Right atrium auricular region (tissue), 2 donors: Measurements from ENCODE around the gene ARHGAP5. TPM values are rescaled to one million over a fixed set of nuclear protein-coding genes. Genes with fewer than 3 reads are reported as not detected.

ENCODE experiments used
- DNase-seq: peaks from one replicate; pipeline ENCODE4 v3.0.0-alpha.2; 2019; ENCODE audit warnings: low spot score
- H3K27ac ChIP-seq, 2 donors: fragments of 200-600 bp; sonication (generic); 1 replicate in 1 of 2; 2 replicates in 1 of 2; pipeline ENCODE4 v1.5.1; 2016 to 2019
- H3K27me3 ChIP-seq, 2 donors: fragments of 200-600 bp; sonication (generic); one replicate each; pipeline versions ENCODE4 v1.5.1 to v1.6.0; 2017 to 2019
- H3K36me3 ChIP-seq: fragments of 200-600 bp; sonication (generic); one replicate; pipeline ENCODE4 v1.5.1; 2016
- H3K4me1 ChIP-seq, 2 donors: fragments of 200-600 bp; sonication (generic); one replicate each; pipeline versions ENCODE4 v1.5.1 to v1.6.0; 2017 to 2019
- H3K4me3 ChIP-seq, 2 donors: fragments of 200-600 bp; sonication (generic); 1 replicate in 1 of 2; 2 replicates in 1 of 2; pipeline ENCODE4 v1.5.1; 2017 to 2019; ENCODE audit warnings: mild to moderate bottlenecking in 1 of 2, moderate library complexity in 1 of 2
- H3K9me3 ChIP-seq, 2 donors: fragments of 200-600 bp; sonication (generic); one replicate each; pipeline ENCODE4 v1.5.1; 2019
- CTCF ChIP-seq, 2 donors: fragments of 200-600 bp; sonication (generic); IDR thresholded peaks; one replicate each; pipeline ENCODE4 v1.5.1; 2019; ENCODE audit warnings: antibody characterized with exemption in 2 of 2
- total RNA-seq, 2 donors: library from RNA; depleted of rRNA; stranded (reverse); fragments of >200 nt; gene quantifications; one replicate each; pipeline ENCODE4 v1.1.0, GENCODE V29; 2016

The ARHGAP5 gene
- total RNA-seq, 2 donors from 2014 or later, result 145 to 160 TPM

DNA sequence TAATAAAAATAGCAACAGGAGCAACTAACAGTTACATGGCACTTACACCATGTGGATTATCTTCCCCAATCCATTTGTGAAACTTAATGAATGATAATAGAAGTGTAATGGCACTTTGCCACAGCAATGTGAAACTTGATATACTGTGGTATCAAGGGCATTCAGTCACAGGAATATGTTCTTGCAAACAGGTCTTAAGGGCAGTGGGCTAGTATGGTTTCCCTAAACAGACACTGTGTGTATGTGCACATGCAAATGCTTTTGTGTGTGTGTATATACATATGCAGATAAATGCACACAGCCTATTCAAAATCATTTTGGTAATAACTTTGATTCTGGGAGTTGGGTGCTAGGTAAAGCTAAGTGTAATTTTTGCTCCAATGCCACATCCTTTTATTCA, 26.2 kb upstream of the ARHGAP5 start:
- H3K36me3 ChIP-seq, result no peaks in the 10 kb centered on the region
- H3K4me3 ChIP-seq, result no peak overlapping the region
- no peaks in the 10 kb centered on the region for H3K27me3 ChIP-seq
- no peak for TF ChIP-seq CTCF (IDR thresholded peaks at IDR 0.05)
- no peaks in the 10 kb centered on the region for H3K9me3 ChIP-seq
- H3K4me1 ChIP-seq, result peaks cover 0 to 5% of the 10 kb centered on the region in 2 donors
- no peak for DNase-seq
- H3K27ac ChIP-seq, result no peak overlapping the region

GRCh38 chr14:32054536-32054935, 22.6 kb upstream of the ARHGAP5 start:
- peaks cover 0 to 5% of the 10 kb centered on the region in 2 donors for H3K4me1 ChIP-seq
- DNase-seq, result no peak
- H3K9me3 ChIP-seq, result no peaks in the 10 kb centered on the region
- no peaks in the 10 kb centered on the region for H3K27me3 ChIP-seq
- H3K27ac ChIP-seq, result no peak overlapping the region
- H3K36me3 ChIP-seq, result no peaks in the 10 kb centered on the region
- no peak overlapping the region for H3K4me3 ChIP-seq
- TF ChIP-seq CTCF (IDR thresholded peaks at IDR 0.05), result no peak

DNA sequence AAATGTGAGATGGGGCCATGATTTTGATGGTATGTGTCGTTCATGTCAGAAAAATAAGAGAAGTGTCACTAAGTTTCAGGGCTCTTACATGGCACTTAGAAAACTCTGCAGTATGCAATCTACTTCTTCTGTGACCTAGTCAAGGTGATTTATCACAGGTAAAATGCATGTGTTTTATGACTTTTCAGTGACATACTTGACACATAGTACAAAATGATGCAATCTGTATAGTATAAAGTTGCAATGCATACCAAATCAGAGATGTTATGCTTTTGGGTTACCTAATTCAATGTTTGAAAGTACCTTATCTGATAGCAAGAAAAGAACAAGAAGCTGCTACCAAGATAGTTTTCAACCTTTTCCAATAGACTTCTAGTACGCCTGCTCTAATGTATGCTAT, 21.9 kb upstream of the ARHGAP5 start:
- TF ChIP-seq CTCF (IDR thresholded peaks at IDR 0.05), result no peak
- Histone ChIP-seq H3K4me3 (no peak overlapping the region), H3K36me3 (no peaks in the 10 kb centered on the region), H3K9me3 (no peaks in the 10 kb centered on the region), H3K4me1 (peaks cover 0 to under 1% of the 10 kb centered on the region in 2 donors), H3K27ac (no peak overlapping the region), H3K27me3 (no peaks in the 10 kb centered on the region)
- DNase-seq, result no peak

DNA sequence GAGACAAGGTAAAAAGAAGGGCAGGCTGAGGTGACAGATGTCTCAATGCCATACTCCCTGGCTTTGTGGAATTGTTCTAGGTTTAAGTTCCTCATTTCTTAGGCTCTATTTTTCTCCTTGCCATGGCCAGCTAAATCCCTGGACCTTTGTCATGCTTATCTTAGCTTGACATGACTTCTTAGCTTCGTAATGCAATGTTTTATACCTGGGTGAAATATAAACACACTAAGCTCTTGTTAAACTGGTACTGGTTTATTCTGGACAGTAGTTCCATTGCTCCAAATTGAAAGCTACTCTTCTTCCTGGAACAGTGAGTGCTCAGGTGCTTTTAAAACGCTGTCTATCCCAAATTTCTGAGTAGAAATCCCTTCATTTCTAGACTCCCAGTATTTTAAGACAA, 17.4 kb upstream of the ARHGAP5 start:
- Histone ChIP-seq H3K36me3 (no peaks in the 10 kb centered on the region), H3K27me3 (no peaks in the 10 kb centered on the region), H3K27ac (no peak overlapping the region), H3K4me3 (no peak overlapping the region), H3K4me1 (no peaks in the 10 kb centered on the region), H3K9me3 (no peaks in the 10 kb centered on the region)
- TF ChIP-seq CTCF (IDR thresholded peaks at IDR 0.05), result no peak
- no peak for DNase-seq

DNA sequence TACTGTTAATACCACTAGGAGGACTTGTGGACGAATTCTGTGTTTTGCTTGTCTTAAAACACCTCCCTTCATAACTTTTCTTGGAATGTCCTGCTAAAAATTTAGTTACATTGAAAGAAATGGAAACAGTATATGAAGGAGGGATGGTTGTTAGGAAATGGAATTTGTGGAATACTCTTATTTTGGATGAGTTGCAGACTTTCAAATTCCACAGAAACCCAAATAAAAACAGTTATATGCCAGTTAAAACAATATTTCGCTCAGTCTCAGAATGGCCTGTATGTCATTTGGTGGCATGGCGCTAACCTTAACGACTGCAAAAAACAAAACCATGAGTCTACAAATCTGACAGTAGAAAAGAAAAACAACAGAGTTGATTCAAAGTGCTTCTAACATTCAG, 12.2 kb upstream of the ARHGAP5 start:
- no peaks in the 10 kb centered on the region for H3K27me3 ChIP-seq
- TF ChIP-seq CTCF (IDR thresholded peaks at IDR 0.05), result no peak

DNA sequence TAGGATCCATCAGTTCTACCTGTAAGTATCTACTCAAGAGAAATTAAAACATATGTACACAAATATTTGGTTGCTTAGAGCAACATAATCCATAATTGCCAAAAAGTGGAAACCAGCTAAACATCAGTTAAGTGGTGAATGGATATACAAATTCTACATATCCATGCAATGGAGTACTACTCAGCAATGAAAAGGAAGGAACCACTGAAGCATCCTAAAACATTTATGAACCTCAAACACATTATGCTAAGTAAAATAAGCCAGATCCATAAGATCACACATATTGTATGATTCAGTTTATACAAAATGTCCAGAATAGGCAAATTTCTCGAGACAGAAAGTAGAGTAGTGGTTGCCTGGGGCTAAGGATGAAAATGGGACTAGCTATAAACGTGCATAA, 8.4 kb upstream of the ARHGAP5 start:
- no peak for DNase-seq
- no peak overlapping the region for H3K27ac ChIP-seq
- no peaks in the 10 kb centered on the region for H3K9me3 ChIP-seq
- H3K4me1 ChIP-seq, result peaks cover 0 to 11% of the 10 kb centered on the region in 2 donors
- H3K36me3 ChIP-seq, result no peaks in the 10 kb centered on the region
- TF ChIP-seq CTCF (IDR thresholded peaks at IDR 0.05), result no peak
- H3K27me3 ChIP-seq, result no peaks in the 10 kb centered on the region
- H3K4me3 ChIP-seq, result no peak overlapping the region

More for the DNA sequence above, 12.2 kb upstream of the ARHGAP5 start:
- no peak for DNase-seq
- H3K4me3 ChIP-seq, result no peak overlapping the region
- H3K36me3 ChIP-seq, result no peaks in the 10 kb centered on the region
- no peaks in the 10 kb centered on the region for H3K4me1 ChIP-seq
- H3K9me3 ChIP-seq, result no peaks in the 10 kb centered on the region
- H3K27ac ChIP-seq, result no peak overlapping the region
